SK-N-SH (cell line): ENCODE results near the gene LIN7C. TPM values are rescaled to one million over a fixed set of nuclear protein-coding genes. Genes with fewer than 3 reads are reported as not detected.

Source experiments
- CTCF ChIA-PET: fragments of 300-600, 350-600 bp; formaldehyde crosslinking; extraction: SDS; loops from one replicate; lab custom pipeline; 2021; lab: Yijun Ruan, JAX
- POLR2A ChIA-PET: fragments of 350-600 bp; sonication (Branson Sonifier 250); formaldehyde crosslinking; extraction: SDS; loops from one replicate; lab custom pipeline; 2020; ENCODE audit warnings: antibody characterized with exemption, inconsistent platforms; lab: Yijun Ruan, JAX
- DNase-seq: peaks from one replicate; pipeline ENCODE4 v3.0.0; 2012
- H2AFZ ChIP-seq: fragments of 200-600 bp; sonication (generic); 2 replicates; pipeline ENCODE4 v1.8.1; 2016; ENCODE audit warnings: antibody characterized with exemption, mild to moderate bottlenecking, low read depth
- H3F3A ChIP-seq: fragments of 200-600 bp; sonication (generic); replicated peaks from 2 replicates; pipeline ENCODE3; 2016; ENCODE audit warnings: antibody characterized with exemption, mild to moderate bottlenecking; ENCODE audit not compliant: insufficient read depth
- H3K27ac ChIP-seq, 2 experiments: fragments of 200-500 bp in 1 of 2; fragments of 200-600 bp in 1 of 2; sonication (Bioruptor generic) in 1 of 2; sonication (generic), shearing (Covaris generic) in 1 of 2; 2 replicates each; pipeline versions ENCODE4 v1.5.1 to v1.6.1; 2014 to 2016; ENCODE audit warnings: low read depth in 2 of 2, inconsistent platforms in 1 of 2, low read length in 1 of 2, mild to moderate bottlenecking in 1 of 2, mixed read lengths in 1 of 2
- H3K27me3 ChIP-seq: fragments of 200-600 bp; sonication (generic), shearing (Covaris generic); 2 replicates; pipeline ENCODE4 v1.6.1; 2016; ENCODE audit warnings: mixed run types; ENCODE audit not compliant: insufficient read depth
- H3K36me3 ChIP-seq, 2 experiments: fragments of 200-500 bp in 1 of 2; fragments of 200-600 bp in 1 of 2; sonication (Bioruptor generic) in 1 of 2; sonication (generic) in 1 of 2; replicated peaks in 1 of 2; 2 replicates each; pipeline versions ENCODE3 to v1.5.1; 2014 to 2016; ENCODE audit warnings: low read length in 1 of 2, mild to moderate bottlenecking in 1 of 2; ENCODE audit not compliant: insufficient read depth in 2 of 2, control insufficient read depth in 1 of 2
- H3K4me1 ChIP-seq, 2 experiments: fragments of 200-500 bp in 1 of 2; fragments of 200-600 bp in 1 of 2; sonication (Bioruptor generic) in 1 of 2; sonication (generic), shearing (Covaris generic) in 1 of 2; 2 replicates each; pipeline versions ENCODE4 v1.5.1 to v1.6.1; 2014 to 2016; ENCODE audit warnings: low read depth in 1 of 2, low read length in 1 of 2, mixed run types in 1 of 2; ENCODE audit not compliant: insufficient read depth in 2 of 2, control insufficient read depth in 1 of 2
- H3K4me2 ChIP-seq: fragments of 200-600 bp; sonication (generic), shearing (Covaris generic); 2 replicates; pipeline ENCODE4 v1.6.1; 2017; ENCODE audit warnings: mixed run types
- H3K4me3 ChIP-seq, 2 experiments: fragments of 200-500 bp in 1 of 2; fragments of 200-600 bp in 1 of 2; sonication (Bioruptor generic) in 1 of 2; sonication (generic), shearing (Covaris generic) in 1 of 2; 2 replicates each; pipeline versions ENCODE4 v1.5.1 to v1.8.1; 2014 to 2016; ENCODE audit warnings: low read depth in 2 of 2, inconsistent platforms in 1 of 2, low read length in 1 of 2, mild to moderate bottlenecking in 1 of 2, mixed read lengths in 1 of 2, moderate library complexity in 1 of 2
- H3K79me2 ChIP-seq: fragments of 200-600 bp; sonication (generic); 2 replicates; pipeline ENCODE4 v1.8.1; 2017; ENCODE audit warnings: mild to moderate bottlenecking; ENCODE audit not compliant: insufficient read depth
- H3K9ac ChIP-seq: fragments of 200-600 bp; sonication (generic); 2 replicates; pipeline ENCODE4 v1.6.1; 2017; ENCODE audit warnings: mixed run types
- H3K9me2 ChIP-seq: fragments of 200-600 bp; sonication (generic); 2 replicates; pipeline ENCODE4 v1.6.1; 2017; ENCODE audit warnings: mixed run types
- H3K9me3 ChIP-seq: fragments of 200-600 bp; sonication (generic); 2 replicates; pipeline ENCODE4 v1.6.1; 2017; ENCODE audit warnings: mixed run types, mild to moderate bottlenecking, moderate library complexity
- H4K20me1 ChIP-seq: fragments of 200-600 bp; sonication (generic); 2 replicates; pipeline ENCODE4 v1.6.1; 2017; ENCODE audit warnings: mild to moderate bottlenecking, mixed run types; ENCODE audit not compliant: insufficient read depth
- CHD2 ChIP-seq: fragments of 150-350 bp; IDR thresholded peaks from 2 replicates; pipeline ENCODE4 v1.6.1; 2018; ENCODE audit warnings: low read length; ENCODE audit not compliant: partially characterized antibody
- FOSL2 ChIP-seq: IDR thresholded peaks from 2 replicates; pipeline ENCODE4 v1.4.0; 2012; ENCODE audit warnings: low read depth, mild to moderate bottlenecking, moderate library complexity, borderline replicate concordance
- FOXM1 ChIP-seq: IDR thresholded peaks from 2 replicates; pipeline ENCODE4 v1.4.0; 2012; ENCODE audit warnings: low read depth, mild to moderate bottlenecking
- GABPA ChIP-seq: IDR thresholded peaks from 2 replicates; pipeline ENCODE4 v1.4.0; 2012; ENCODE audit warnings: low read depth, mild to moderate bottlenecking
- GATA2 ChIP-seq: sonication (generic); formaldehyde crosslinking; IDR thresholded peaks from 2 replicates; pipeline ENCODE4 v1.5.0; 2020; ENCODE audit warnings: mild to moderate bottlenecking, missing genetic modification reagents
- JUND ChIP-seq: IDR thresholded peaks from 2 replicates; pipeline ENCODE4 v1.4.0; 2012
- MEF2A ChIP-seq: IDR thresholded peaks from 2 replicates; pipeline ENCODE4 v1.4.0; 2012; ENCODE audit warnings: low read depth, borderline replicate concordance
- NRF1 ChIP-seq: IDR thresholded peaks from 2 replicates; pipeline ENCODE4 v1.6.1; 2012; ENCODE audit warnings: low read depth, mild to moderate bottlenecking, low read length
- RAD21 ChIP-seq: IDR thresholded peaks from 2 replicates; pipeline ENCODE4 v1.6.1; 2012; ENCODE audit warnings: mild to moderate bottlenecking, low read length
- RCOR1 ChIP-seq: fragments of 150-350 bp; IDR thresholded peaks from 2 replicates; pipeline ENCODE4 v1.6.1; 2017; ENCODE audit warnings: antibody characterized with exemption, low read length
- SIN3A ChIP-seq: IDR thresholded peaks from 2 replicates; pipeline ENCODE4 v1.6.1; 2012; ENCODE audit warnings: low read depth, mild to moderate bottlenecking, low read length, moderate library complexity, borderline replicate concordance
- SMC3 ChIP-seq: IDR thresholded peaks from 2 replicates; pipeline ENCODE4 v1.6.1; 2012; ENCODE audit warnings: low read depth, low read length, improper control_type of control experiment
- TAF1 ChIP-seq: IDR thresholded peaks from 2 replicates; pipeline ENCODE4 v1.6.1; 2012; ENCODE audit warnings: low read depth, mild to moderate bottlenecking, low read length, moderate library complexity, borderline replicate concordance
- TCF12 ChIP-seq: IDR thresholded peaks from 2 replicates; pipeline ENCODE4 v1.4.0; 2012
- WGBS: methylation state at CpG from one replicate; pipeline ENCODE4 v1.1.6; 2017; ENCODE audit warnings: low lambda C conversion rate; 5-methylcytosine and 5-hydroxymethylcytosine counted together
- polyA plus RNA-seq, 3 experiments: library from polyadenylated mRNA; depleted of rRNA; stranded (reverse); fragments of >200 nt; gene quantifications; 2 replicates each; pipeline ENCODE4 v1.2.3, GENCODE V29; 2012
- TF ChIP-seq, protein P1 (sequence below): IDR thresholded peaks from 2 replicates; pipeline ENCODE4 v1.4.0; 2012; ENCODE audit warnings: low read depth
- TF ChIP-seq, protein P2 (sequence below): IDR thresholded peaks from 2 replicates; pipeline ENCODE4 v1.4.0; 2012; ENCODE audit warnings: low read depth, borderline replicate concordance
- TF ChIP-seq, protein P3 (sequence below): IDR thresholded peaks from 2 replicates; pipeline ENCODE4 v1.6.1; 2012; ENCODE audit warnings: mild to moderate bottlenecking, low read depth, low read length, moderate library complexity
- TF ChIP-seq, protein P4 (sequence below): fragments of 150-350 bp; IDR thresholded peaks from 2 replicates; pipeline ENCODE4 v1.6.1; 2016; ENCODE audit warnings: mild to moderate bottlenecking, low read depth, low read length

LIN7C gene
- polyA plus RNA-seq, 1 of the 3 experiments (the other 2 are of a cell fraction): 7.3 TPM

DNA sequence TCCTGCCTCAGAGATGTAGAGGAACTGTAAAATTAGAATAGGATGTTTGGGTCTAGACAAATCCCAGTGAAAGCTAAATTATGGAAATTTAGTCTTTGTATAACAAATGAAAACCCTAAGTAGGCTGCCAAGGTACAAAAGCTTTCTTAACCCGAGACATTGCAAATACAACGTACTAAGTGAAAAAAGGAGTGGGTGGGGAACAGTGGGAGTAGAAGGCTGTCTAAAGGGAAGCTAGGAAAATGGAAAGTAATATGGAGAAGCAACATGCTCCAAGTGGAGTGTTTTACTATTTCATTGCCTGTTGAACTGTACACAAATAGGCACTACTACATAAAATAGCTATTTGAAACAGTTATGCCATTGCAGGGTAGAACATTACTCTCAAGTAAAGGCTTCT lies 6.8 kb upstream of the LIN7C start:
- POLR2A ChIA-PET: no interaction called here
- CTCF ChIA-PET: interaction anchor here (0.6 to 1.1 kb wide), 2 partner anchors 17 to 204 kb away, joined by 3 to 4 read pairs; no protein-coding TSS in a partner anchor

DNA sequence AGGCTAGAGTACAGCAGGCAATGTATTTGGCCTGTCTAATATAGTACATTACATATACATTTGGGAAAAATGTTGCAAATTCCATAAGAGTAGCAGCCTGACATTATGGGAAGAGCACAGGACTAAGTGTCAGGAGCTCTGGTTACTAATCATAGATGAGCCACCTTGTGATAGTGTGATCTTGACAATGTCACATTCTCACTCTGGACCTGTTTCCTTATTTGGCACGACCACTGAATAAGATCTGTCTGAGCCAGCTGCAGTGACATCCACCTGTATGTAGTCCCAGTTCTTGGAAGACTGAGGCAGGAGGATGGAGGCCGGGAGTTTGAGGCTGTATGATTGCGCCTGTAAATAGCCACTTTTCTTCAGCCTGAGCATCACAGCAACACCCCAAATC lies 5.7 kb upstream of the LIN7C start:
- no peak overlapping the region for H3K27ac ChIP-seq
- DNase-seq: no peak
- POLR2A ChIA-PET: no interaction called here

More for the DNA sequence above, 6.8 kb upstream of the LIN7C start:
- WGBS: 92% methylated on average over 2 of the region's 2 CpGs
- Histone ChIP-seq H3K9ac (no peak overlapping the region), H3K9me2 (no peaks in the 10 kb centered on the region), H3K4me2 (no peak overlapping the region), H3K4me3 (no peak overlapping the region), H2AFZ (no peak overlapping the region), H3K9me3 (no peaks in the 10 kb centered on the region; the same call in 1 of the 2 replicates), H3K27me3 (no peaks in the 10 kb centered on the region), H3K4me1 (no peaks in the 10 kb centered on the region), H3K79me2 (peaks cover 4% of the 10 kb centered on the region; the same call in 1 of the 2 replicates), H3F3A (no peaks in the 10 kb centered on the region), H4K20me1 (no peaks in the 10 kb centered on the region), H3K27ac (no peak overlapping the region), H3K36me3 (peaks cover 0 to 6% of the 10 kb centered on the region in 2 experiments)
- TF ChIP-seq TAF1 (no peak), NRF1 (no peak), FOSL2 (no peak), RAD21 (no peak), GABPA (no peak), GATA2 (CRISPR knock-in tag) (no peak), MEF2A (no peak)
- TF ChIP-seq, protein P1, sequence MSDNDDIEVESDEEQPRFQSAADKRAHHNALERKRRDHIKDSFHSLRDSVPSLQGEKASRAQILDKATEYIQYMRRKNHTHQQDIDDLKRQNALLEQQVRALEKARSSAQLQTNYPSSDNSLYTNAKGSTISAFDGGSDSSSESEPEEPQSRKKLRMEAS: no peak
- no peak for DNase-seq

More for the DNA sequence above, 5.7 kb upstream of the LIN7C start:
- H3F3A ChIP-seq: no peaks in the 10 kb centered on the region
- H3K79me2 ChIP-seq: peaks cover 12% of the 10 kb centered on the region
- H3K4me1 ChIP-seq: peaks cover 0 to 6% of the 10 kb centered on the region in 2 experiments; a peak in 2 of 4 replicates
- no peak for TF ChIP-seq SMC3
- no peak for TF ChIP-seq RAD21
- TF ChIP-seq, protein P1: no peak
- TF ChIP-seq, protein P2, sequence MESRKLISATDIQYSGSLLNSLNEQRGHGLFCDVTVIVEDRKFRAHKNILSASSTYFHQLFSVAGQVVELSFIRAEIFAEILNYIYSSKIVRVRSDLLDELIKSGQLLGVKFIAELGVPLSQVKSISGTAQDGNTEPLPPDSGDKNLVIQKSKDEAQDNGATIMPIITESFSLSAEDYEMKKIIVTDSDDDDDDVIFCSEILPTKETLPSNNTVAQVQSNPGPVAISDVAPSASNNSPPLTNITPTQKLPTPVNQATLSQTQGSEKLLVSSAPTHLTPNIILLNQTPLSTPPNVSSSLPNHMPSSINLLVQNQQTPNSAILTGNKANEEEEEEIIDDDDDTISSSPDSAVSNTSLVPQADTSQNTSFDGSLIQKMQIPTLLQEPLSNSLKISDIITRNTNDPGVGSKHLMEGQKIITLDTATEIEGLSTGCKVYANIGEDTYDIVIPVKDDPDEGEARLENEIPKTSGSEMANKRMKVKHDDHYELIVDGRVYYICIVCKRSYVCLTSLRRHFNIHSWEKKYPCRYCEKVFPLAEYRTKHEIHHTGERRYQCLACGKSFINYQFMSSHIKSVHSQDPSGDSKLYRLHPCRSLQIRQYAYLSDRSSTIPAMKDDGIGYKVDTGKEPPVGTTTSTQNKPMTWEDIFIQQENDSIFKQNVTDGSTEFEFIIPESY: no peak
- TF ChIP-seq, protein P3, sequence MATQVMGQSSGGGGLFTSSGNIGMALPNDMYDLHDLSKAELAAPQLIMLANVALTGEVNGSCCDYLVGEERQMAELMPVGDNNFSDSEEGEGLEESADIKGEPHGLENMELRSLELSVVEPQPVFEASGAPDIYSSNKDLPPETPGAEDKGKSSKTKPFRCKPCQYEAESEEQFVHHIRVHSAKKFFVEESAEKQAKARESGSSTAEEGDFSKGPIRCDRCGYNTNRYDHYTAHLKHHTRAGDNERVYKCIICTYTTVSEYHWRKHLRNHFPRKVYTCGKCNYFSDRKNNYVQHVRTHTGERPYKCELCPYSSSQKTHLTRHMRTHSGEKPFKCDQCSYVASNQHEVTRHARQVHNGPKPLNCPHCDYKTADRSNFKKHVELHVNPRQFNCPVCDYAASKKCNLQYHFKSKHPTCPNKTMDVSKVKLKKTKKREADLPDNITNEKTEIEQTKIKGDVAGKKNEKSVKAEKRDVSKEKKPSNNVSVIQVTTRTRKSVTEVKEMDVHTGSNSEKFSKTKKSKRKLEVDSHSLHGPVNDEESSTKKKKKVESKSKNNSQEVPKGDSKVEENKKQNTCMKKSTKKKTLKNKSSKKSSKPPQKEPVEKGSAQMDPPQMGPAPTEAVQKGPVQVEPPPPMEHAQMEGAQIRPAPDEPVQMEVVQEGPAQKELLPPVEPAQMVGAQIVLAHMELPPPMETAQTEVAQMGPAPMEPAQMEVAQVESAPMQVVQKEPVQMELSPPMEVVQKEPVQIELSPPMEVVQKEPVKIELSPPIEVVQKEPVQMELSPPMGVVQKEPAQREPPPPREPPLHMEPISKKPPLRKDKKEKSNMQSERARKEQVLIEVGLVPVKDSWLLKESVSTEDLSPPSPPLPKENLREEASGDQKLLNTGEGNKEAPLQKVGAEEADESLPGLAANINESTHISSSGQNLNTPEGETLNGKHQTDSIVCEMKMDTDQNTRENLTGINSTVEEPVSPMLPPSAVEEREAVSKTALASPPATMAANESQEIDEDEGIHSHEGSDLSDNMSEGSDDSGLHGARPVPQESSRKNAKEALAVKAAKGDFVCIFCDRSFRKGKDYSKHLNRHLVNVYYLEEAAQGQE: no peak
- TF ChIP-seq SIN3A: no peak
- TF ChIP-seq CHD2: no peak
- TF ChIP-seq NRF1: no peak
- TF ChIP-seq TAF1: no peak
- TF ChIP-seq TCF12: no peak
- TF ChIP-seq JUND: no peak
- TF ChIP-seq RCOR1: no peak
- TF ChIP-seq, protein P4, sequence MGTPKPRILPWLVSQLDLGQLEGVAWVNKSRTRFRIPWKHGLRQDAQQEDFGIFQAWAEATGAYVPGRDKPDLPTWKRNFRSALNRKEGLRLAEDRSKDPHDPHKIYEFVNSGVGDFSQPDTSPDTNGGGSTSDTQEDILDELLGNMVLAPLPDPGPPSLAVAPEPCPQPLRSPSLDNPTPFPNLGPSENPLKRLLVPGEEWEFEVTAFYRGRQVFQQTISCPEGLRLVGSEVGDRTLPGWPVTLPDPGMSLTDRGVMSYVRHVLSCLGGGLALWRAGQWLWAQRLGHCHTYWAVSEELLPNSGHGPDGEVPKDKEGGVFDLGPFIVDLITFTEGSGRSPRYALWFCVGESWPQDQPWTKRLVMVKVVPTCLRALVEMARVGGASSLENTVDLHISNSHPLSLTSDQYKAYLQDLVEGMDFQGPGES: no peak
- no peak for TF ChIP-seq FOXM1
- WGBS: 85% methylated on average over 3 of the region's 3 CpGs
- peaks cover 0 to 9% of the 10 kb centered on the region in 2 experiments for H3K36me3 ChIP-seq
- H3K4me2 ChIP-seq: no peak overlapping the region
- H3K9me2 ChIP-seq: no peaks in the 10 kb centered on the region
- no peak overlapping the region for H2AFZ ChIP-seq
- no peaks in the 10 kb centered on the region for H3K27me3 ChIP-seq
- CTCF ChIA-PET: interaction anchor here (1.3 kb wide), 1 partner anchor 14 kb away, joined by 5 read pairs; no protein-coding TSS in a partner anchor
- H4K20me1 ChIP-seq: no peaks in the 10 kb centered on the region
- no peak overlapping the region for H3K4me3 ChIP-seq
- no peaks in the 10 kb centered on the region; the same call in 1 of the 2 replicates for H3K9me3 ChIP-seq
- no peak overlapping the region for H3K9ac ChIP-seq
